Measurements from ENCODE around the gene SEPTIN6. TPM values are rescaled to one million over a fixed set of nuclear protein-coding genes. Genes with fewer than 3 reads are reported as not detected.

Gene SEPTIN6
- total RNA-seq, 1 donor from 2014 or later = 39.4 TPM

GRCh38 chrX:119690921-119691716 is 1.8 kb downstream of the SEPTIN6 start:
- TF ChIP-seq CTCF (conservative IDR thresholded peaks at IDR 0.05) = no peak
- no peak overlapping the region for H3K27ac Mint-ChIP-seq (ENCODE audit: unreplicated experiment)
- no peak for DNase-seq (ENCODE audit: low read depth, low spot score)
- H3K4me3 Mint-ChIP-seq = peak overlapping the region; percentile 93
- H3K9me3 Mint-ChIP-seq = peaks cover 3% of the 10 kb centered on the region
- peaks cover 4% of the 10 kb centered on the region for H3K36me3 Mint-ChIP-seq (ENCODE audit: low read depth)
- no peaks in the 10 kb centered on the region for H3K27me3 Mint-ChIP-seq (ENCODE audit: low read depth)
- H3K4me1 Mint-ChIP-seq = peaks cover 23% of the 10 kb centered on the region

GRCh38 chrX:119688911-119689321 is 4.1 kb downstream of the SEPTIN6 start:
- Mint-ChIP-seq H3K4me3 (peak overlapping the region; percentile 27), H3K27me3 (ENCODE audit: low read depth) (no peaks in the 10 kb centered on the region), H3K27ac (ENCODE audit: unreplicated experiment) (no peak overlapping the region), H3K4me1 (peaks cover 27% of the 10 kb centered on the region), H3K36me3 (ENCODE audit: low read depth) (no peaks in the 10 kb centered on the region), H3K9me3 (no peaks in the 10 kb centered on the region)
- no peak for TF ChIP-seq CTCF (conservative IDR thresholded peaks at IDR 0.05)
- no peak for DNase-seq (ENCODE audit: low read depth, low spot score)

- H3K27ac Mint-ChIP-seq (ENCODE audit: unreplicated experiment) = no peak overlapping the region
- no peaks in the 10 kb centered on the region for H3K9me3 Mint-ChIP-seq
- peak overlapping the region; percentile 25 for H3K4me3 Mint-ChIP-seq
- TF ChIP-seq CTCF (conservative IDR thresholded peaks at IDR 0.05) = no peak
- H3K27me3 Mint-ChIP-seq (ENCODE audit: low read depth) = no peaks in the 10 kb centered on the region
- H3K4me1 Mint-ChIP-seq = peaks cover 27% of the 10 kb centered on the region
- DNase-seq (ENCODE audit: low read depth, low spot score) = no peak
- H3K36me3 Mint-ChIP-seq (ENCODE audit: low read depth) = no peaks in the 10 kb centered on the region
These were observed 5.1 kb downstream of the SEPTIN6 start for GRCh38 chrX:119687661-119688413.

- Mint-ChIP-seq H3K27me3 (ENCODE audit: low read depth) (no peaks in the 10 kb centered on the region), H3K4me1 (peaks cover 26% of the 10 kb centered on the region), H3K4me3 (no peak overlapping the region), H3K9me3 (no peaks in the 10 kb centered on the region), H3K27ac (ENCODE audit: unreplicated experiment) (no peak overlapping the region), H3K36me3 (ENCODE audit: low read depth) (no peaks in the 10 kb centered on the region)
- no peak for TF ChIP-seq CTCF (conservative IDR thresholded peaks at IDR 0.05)
- no peak for DNase-seq (ENCODE audit: low read depth, low spot score)
These were observed 6.8 kb downstream of the SEPTIN6 start for GRCh38 chrX:119686087-119686691.

- no peak for TF ChIP-seq CTCF (conservative IDR thresholded peaks at IDR 0.05)
- H3K27ac Mint-ChIP-seq (ENCODE audit: unreplicated experiment) = peak overlapping the region; percentile 87
- H3K27me3 Mint-ChIP-seq (ENCODE audit: low read depth) = no peaks in the 10 kb centered on the region
- DNase-seq (ENCODE audit: low read depth, low spot score) = no peak
- peaks cover 21% of the 10 kb centered on the region for H3K4me1 Mint-ChIP-seq
- H3K36me3 Mint-ChIP-seq (ENCODE audit: low read depth) = no peaks in the 10 kb centered on the region
- peak overlapping the region; percentile 38 for H3K4me3 Mint-ChIP-seq
- H3K9me3 Mint-ChIP-seq = no peaks in the 10 kb centered on the region
These were observed 7.5 kb downstream of the SEPTIN6 start for GRCh38 chrX:119685225-119686066.

All from neural crest cell (in vitro differentiated cells).